Epithelial cell of proximal tubule (primary cell): ENCODE results near the gene SNRNP25. TPM values are rescaled to one million over a fixed set of nuclear protein-coding genes. Genes with fewer than 3 reads are reported as not detected.

Source experiments
- DNase-seq: peaks from one replicate; pipeline ENCODE4 v3.0.0-alpha.2; 2011; ENCODE audit warnings: low read depth
- H3K4me3 ChIP-seq: 2 replicates; pipeline ENCODE4 v1.5.1; 2011; ENCODE audit warnings: low read depth, mild to moderate bottlenecking, low read length
- total RNA-seq: library from RNA; depleted of rRNA; stranded (reverse); fragments of >200 nt; gene quantifications from 2 replicates; pipeline ENCODE4 v1.2.3, GENCODE V29; 2015
- TF ChIP-seq, protein P1 (sequence below): conservative IDR thresholded peaks from 2 replicates; pipeline ENCODE4 v1.5.1; 2012; ENCODE audit warnings: low read depth, mild to moderate bottlenecking, low read length

SNRNP25 gene
- total RNA-seq, 1 donor from 2014 or later: 53.9 TPM

DNA sequence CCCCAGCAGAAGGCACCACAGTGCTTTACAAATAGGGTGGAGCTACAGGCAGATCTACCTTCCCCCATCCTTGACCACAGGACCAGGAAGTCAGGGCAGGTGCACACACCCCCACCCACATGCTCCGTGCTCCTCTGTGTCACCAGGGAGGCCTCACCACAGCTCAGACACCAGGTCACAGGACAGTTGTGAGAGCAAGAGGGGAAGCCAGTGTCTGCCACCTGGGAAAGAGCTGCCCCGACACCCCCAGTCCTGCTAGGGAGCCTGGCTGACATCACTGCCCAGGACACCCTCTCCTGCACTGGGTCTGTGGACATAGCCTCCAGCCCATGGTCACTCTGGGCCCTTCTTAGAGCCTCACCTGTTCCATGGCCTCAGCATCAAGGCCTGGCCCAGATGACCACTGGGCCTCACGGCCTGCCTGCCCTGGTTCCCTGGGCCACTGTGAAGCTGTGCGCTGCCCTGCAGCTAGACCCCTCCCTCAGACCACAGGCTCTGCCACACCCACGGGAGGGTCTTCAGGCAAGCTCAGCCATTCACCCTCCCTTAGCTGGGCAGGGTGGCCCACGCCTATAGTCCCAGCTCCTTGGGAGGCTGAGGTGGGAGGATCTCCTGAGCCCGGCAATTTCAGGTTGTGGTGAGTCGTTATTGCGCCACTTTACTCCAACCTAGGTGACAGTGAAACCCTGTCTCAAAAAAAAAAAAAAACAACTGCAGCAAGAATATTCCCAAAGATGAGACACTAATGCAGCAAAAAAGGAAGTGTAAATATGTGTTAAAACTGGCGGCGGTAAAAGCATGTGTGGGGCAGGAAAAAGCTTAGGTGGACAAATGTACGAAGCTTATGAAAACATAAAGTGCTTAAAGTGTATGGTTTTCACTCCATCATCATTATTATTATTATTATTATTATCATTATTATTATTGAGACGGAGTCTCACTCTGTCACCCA lies 14.4 kb upstream of the SNRNP25 start:
- no peak overlapping the region for H3K4me3 ChIP-seq
- no peak for DNase-seq
- TF ChIP-seq, protein P1, sequence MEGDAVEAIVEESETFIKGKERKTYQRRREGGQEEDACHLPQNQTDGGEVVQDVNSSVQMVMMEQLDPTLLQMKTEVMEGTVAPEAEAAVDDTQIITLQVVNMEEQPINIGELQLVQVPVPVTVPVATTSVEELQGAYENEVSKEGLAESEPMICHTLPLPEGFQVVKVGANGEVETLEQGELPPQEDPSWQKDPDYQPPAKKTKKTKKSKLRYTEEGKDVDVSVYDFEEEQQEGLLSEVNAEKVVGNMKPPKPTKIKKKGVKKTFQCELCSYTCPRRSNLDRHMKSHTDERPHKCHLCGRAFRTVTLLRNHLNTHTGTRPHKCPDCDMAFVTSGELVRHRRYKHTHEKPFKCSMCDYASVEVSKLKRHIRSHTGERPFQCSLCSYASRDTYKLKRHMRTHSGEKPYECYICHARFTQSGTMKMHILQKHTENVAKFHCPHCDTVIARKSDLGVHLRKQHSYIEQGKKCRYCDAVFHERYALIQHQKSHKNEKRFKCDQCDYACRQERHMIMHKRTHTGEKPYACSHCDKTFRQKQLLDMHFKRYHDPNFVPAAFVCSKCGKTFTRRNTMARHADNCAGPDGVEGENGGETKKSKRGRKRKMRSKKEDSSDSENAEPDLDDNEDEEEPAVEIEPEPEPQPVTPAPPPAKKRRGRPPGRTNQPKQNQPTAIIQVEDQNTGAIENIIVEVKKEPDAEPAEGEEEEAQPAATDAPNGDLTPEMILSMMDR: no peak

DNA sequence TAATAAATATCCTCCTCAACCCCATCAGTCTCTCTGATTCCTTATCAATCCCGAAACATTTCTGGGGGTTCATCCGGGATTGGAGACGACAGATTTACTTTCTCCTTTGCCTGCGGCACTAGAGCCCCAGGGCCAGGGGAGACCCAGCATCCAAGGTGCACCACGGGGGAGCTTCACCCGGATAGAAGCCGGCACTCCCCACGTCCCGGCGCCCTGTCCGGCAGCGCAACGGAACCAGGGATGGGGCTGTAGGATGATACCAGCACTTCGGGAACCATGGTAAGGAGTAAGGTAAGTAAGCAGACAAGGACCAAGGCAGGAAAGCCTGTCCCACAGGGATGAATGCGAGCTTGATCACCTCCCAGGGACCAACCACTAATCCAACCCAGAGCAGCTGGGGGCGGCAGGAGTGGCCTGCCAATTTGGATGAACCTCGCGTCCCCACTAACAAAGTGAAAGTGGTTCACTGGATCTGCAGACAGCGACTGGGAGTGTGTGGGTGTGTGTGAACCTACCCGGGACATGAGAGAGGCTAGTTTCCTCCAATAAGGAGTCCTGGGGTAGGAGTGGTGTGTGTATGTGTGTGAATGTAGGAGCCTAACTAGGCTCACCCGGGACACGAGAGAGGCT lies 12.1 kb upstream of the SNRNP25 start:
- no peak overlapping the region for H3K4me3 ChIP-seq
- TF ChIP-seq, protein P1: no peak
- no peak for DNase-seq

DNA sequence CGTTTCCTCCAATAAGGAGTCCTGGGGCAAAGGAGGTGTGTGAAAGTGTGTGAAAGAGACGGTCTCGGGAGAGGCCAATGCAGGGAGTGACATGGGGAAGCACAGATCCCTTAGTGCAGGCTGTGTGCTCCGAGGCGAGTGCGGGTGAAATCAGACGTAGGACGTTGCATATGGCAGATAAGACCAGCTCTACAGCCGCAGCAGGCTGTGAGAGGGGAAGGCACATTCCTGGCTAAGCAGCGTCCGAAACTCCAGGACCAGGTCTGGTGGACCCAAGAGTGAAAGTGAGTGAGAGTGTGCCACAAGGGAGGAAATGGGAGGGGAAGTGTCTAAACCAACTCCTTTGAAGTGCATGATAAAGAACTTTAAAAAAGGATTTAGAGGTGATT lies 11.6 kb upstream of the SNRNP25 start:
- no peak for DNase-seq
- TF ChIP-seq, protein P1: no peak
- no peak overlapping the region for H3K4me3 ChIP-seq

DNA sequence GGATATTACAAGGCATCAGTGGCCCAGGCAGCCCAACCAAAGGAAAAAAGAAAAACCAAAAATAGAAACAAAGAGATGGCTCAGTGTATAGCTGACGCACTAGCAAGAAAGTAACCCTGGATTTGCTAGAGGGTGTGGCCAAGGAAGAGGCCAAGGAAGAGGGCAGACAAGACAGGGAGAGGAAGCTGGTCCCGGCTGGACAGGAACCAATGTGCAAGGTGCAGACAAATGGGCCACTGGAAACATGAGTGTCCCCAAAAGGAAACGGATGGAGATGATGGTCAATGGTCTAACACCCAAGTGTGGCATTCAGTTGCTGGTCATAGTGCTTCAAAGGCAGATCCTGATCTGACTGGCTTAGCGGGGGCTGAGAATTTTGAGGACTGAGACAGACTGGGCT lies 10.9 kb upstream of the SNRNP25 start:
- TF ChIP-seq, protein P1: no peak
- DNase-seq: no peak
- no peak overlapping the region for H3K4me3 ChIP-seq

DNA sequence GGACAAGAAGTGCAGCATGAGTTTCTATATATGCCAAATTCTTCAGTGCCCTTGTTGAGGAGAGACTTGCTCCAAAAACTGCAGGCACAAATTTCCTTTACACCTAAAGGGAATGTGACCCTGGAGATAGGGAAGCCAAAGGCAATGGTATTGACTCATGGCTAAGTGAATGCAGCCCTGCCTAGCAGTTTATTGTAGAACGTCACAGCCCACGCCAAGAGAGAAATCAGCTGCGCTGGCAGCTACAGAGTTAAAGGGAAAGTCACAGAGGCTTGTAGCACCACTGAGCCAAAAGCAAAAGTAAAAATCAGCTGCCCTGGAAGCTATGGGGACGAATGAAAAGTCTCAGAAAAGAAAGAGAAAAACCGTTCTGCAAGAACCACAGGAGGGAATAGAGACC lies 10.3 kb upstream of the SNRNP25 start:
- no peak for DNase-seq
- H3K4me3 ChIP-seq: no peak overlapping the region
- TF ChIP-seq, protein P1: no peak

DNA sequence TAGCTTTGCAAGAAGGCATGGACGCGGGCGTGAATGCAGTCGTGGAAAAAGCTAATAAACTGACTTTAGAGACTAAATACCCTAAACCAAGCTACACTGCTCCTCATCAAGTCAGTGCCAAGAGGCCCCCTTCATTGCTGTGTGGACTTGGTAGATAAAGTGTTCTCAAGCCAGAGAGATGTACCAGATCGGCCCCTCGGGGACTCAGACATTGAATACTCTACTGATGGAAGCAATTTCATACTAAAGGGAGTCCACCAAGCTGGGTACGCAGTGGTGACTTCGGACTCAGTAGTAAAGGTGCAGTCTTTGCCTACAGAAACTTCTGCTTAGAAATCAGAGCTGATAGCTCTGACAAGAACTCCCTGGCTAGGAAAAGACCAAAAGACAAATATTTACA lies 9.0 kb upstream of the SNRNP25 start:
- no peak for DNase-seq
- H3K4me3 ChIP-seq: no peak overlapping the region
- TF ChIP-seq, protein P1: no peak
